Heart left ventricle (tissue), 16 donors: ENCODE data around the gene FTO. TPM values are rescaled to one million over a fixed set of nuclear protein-coding genes. Genes with fewer than 3 reads are reported as not detected.
A peak's percentile ranks its signal among the peaks of the same experiment; 100 is the strongest.

Source experiments
- ATAC-seq, 4 donors: fragments of 200-7000 bp; cut with Tn5 transposase; one replicate each; pipeline ENCODE4 v1.9.1; 2020 to 2022; ENCODE audit warnings: moderate library complexity in 4 of 4, mild to moderate bottlenecking in 3 of 4, moderate number of reproducible peaks in 1 of 4
- DNase-seq, 5 donors: peaks; one replicate each; pipeline ENCODE4 v3.0.0-alpha.2; 2020
- H3K27ac ChIP-seq, 12 donors: fragments of 200-600 bp; sonication (generic) in 4 of 12; one replicate each; pipeline versions ENCODE4 v1.5.0 to v1.8.0; 2016 to 2022; ENCODE audit warnings: mild to moderate bottlenecking in 2 of 12
- H3K27me3 ChIP-seq, 9 donors: fragments of 200-600 bp; sonication (generic) in 2 of 9; one replicate each; pipeline versions ENCODE4 v1.5.1 to v1.8.0; 2016 to 2022; ENCODE audit warnings: mild to moderate bottlenecking in 3 of 9
- H3K36me3 ChIP-seq, 9 donors: fragments of 200-600 bp; sonication (generic) in 2 of 9; one replicate each; pipeline versions ENCODE4 v1.5.0 to v1.8.0; 2018 to 2022; ENCODE audit warnings: mild to moderate bottlenecking in 2 of 9
- H3K4me1 ChIP-seq, 12 donors: fragments of 200-600 bp; sonication (generic) in 4 of 12; one replicate each; pipeline versions ENCODE4 v1.5.0 to v1.8.0; 2016 to 2022; ENCODE audit warnings: mild to moderate bottlenecking in 3 of 12
- H3K4me3 ChIP-seq, 12 donors: fragments of 200-600 bp; sonication (generic) in 4 of 12; one replicate each; pipeline versions ENCODE4 v1.5.0 to v1.8.0; 2017 to 2022; ENCODE audit warnings: mild to moderate bottlenecking in 9 of 12, moderate library complexity in 4 of 12
- H3K9me3 ChIP-seq, 12 donors: fragments of 200-600 bp; sonication (generic) in 4 of 12; one replicate each; pipeline versions ENCODE4 v1.5.0 to v1.8.0; 2016 to 2022; ENCODE audit warnings: mild to moderate bottlenecking in 1 of 12
- CTCF ChIP-seq, 12 donors: fragments of 200-600 bp; sonication (generic) in 4 of 12; IDR thresholded peaks; one replicate each; pipeline versions ENCODE4 v1.5.0 to v1.8.0; 2018 to 2022; ENCODE audit warnings: antibody characterized with exemption in 12 of 12, mild to moderate bottlenecking in 5 of 12
- POLR2A ChIP-seq, 2 donors: fragments of 450-650 bp; IDR thresholded peaks; one replicate each; pipeline ENCODE4 v1.6.1; 2017; ENCODE audit warnings: antibody characterized with exemption in 2 of 2, mild to moderate bottlenecking in 2 of 2, moderate library complexity in 2 of 2
- WGBS, 4 donors: extraction: QIAGEN DNeasy Blood & Tissue Kit in 2 of 4; methylation state at CpG; one replicate each; pipeline versions ENCODE4 v1.1.5 to v1.1.7; 2013 to 2018; 5-methylcytosine and 5-hydroxymethylcytosine counted together
- intact Hi-C, 10 donors: fragments of 100-400 bp; cut with DNase I; formaldehyde crosslinking; loops; one replicate each; pipeline versions ENCODE4 v1.11.1 to v1.14.2; 2022
- polyA plus RNA-seq, 2 donors: library from polyadenylated mRNA; stranded (reverse); fragments of 200-250 nt; gene quantifications; one replicate each; pipeline ENCODE4 v1.2.3, GENCODE V29; 2013
- total RNA-seq, 9 donors: library from RNA; depleted of rRNA in 2 of 9; stranded (reverse); fragments of >200 nt in 2 of 9; fragmentation: NEBNext Ultra II Directional in 3 of 9; extraction: Animal tissue kit (Norgen Biotek cat#: 25700) in 3 of 9; gene quantifications; one replicate each; pipeline versions ENCODE4 v1.1.0 to v1.2.4, GENCODE V29; 2016 to 2023
- donor health status: ischemic (EF 13 %, LVEDD 7.1; RV severe dilation, severe dysfunction).
- donor health status: healthy with polysubstance abuse.
- donor health status: DM: no; HTN: yes; CAD: no.
- donor health status: DM: no; HTN: no; CAD: no.
- donor health status: ischemic (EF 25% LVEDD 6.9; RV normal size, moderate dysfunction).
- donor health status: ischemic (EF 25% LVEDD 5.7; RV mildly dilated, moderate dysfunction).
- donor health status: healthy.
- donor health status: DM: yes; HTN: yes; CAD: no.
- donor health status: ischemic (EF 35%, LVEDD 5.7; RV mildly dilated, moderate dysfunction).
- donor health status: nonischemic (EF 11% LVEDD 7.7; RV severe dilation, severe dysfunction).
- donor health status: DM: yes; HTN: yes; CAD: no.
- donor health status: PGD.
- donor health status: ischemic (EF 29% LVEDD 5.4; RV normal size, mild dysfunction).
- donor health status: nonischemic (EF 23%, LVEDD 6.1; RV moderate dilation, normal function).

Gene FTO
- total and polyA plus RNA-seq, 11 donors = 11.8 to 105 (median 86.8) TPM

- DNase-seq (peak in 2 of 5 donors; percentile 27 to 28), ATAC-seq (peak in 3 of 4 donors; percentile 69 to 81 (median 70))
- intact Hi-C loops = no loop called here
- H3K27me3 ChIP-seq = no peaks in the 10 kb centered on the region
- TF ChIP-seq POLR2A (IDR thresholded peaks at IDR 0.05) (no peak), CTCF (IDR thresholded peaks at IDR 0.05) (no peak)
- H3K4me1 ChIP-seq = peaks cover 0 to 27% (median 4%) of the 10 kb centered on the region in 12 donors
- WGBS, 4 donors = 70 to 78% (median 76%) methylated on average over 6 of the region's 6 CpGs
- H3K27ac ChIP-seq = peak overlapping the region in 6 of 12 donors; percentile 14 to 62 (median 48)
- H3K36me3 ChIP-seq = no peaks in the 10 kb centered on the region
- H3K4me3 ChIP-seq = no peak overlapping the region
- no peaks in the 10 kb centered on the region for H3K9me3 ChIP-seq
Observed at GRCh38 chr16:53995378-53995777, 291.4 kb downstream of the FTO start.

DNA sequence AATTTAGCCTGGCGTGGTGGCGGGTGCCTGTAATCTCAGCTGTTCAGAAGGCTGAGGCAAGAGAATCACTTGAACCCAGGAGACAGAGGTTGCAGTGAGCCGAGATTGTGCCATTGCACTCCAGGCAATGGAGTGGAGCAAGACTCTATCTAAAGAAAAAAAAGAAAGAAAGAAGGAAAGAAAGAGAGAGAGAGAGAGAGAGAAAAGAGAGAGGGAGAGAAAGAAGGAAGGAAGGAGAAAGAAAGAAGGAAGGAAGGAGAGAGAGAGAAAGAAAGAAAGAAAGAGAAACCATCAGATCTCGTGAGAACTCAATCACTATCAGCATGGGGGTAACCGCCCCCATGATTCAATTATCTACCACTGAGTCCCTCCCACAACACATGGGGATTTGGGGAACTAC, 293.0 kb downstream of the FTO start:
- no peak for DNase-seq
- no peaks in the 10 kb centered on the region for H3K9me3 ChIP-seq
- H3K4me1 ChIP-seq = peaks cover 0 to 17% (median under 1%) of the 10 kb centered on the region in 12 donors
- no peak for ATAC-seq
- intact Hi-C loops = no loop called here
- TF ChIP-seq POLR2A (IDR thresholded peaks at IDR 0.05) (no peak), CTCF (IDR thresholded peaks at IDR 0.05) (no peak)
- no peaks in the 10 kb centered on the region for H3K27me3 ChIP-seq
- 95 to 97% (median 95%) methylated on average over 5 of the region's 5 CpGs for WGBS, 4 donors
- H3K27ac ChIP-seq = no peak overlapping the region
- H3K4me3 ChIP-seq = no peak overlapping the region
- H3K36me3 ChIP-seq = no peaks in the 10 kb centered on the region

GRCh38 chr16:53998024-53998810, 294.3 kb downstream of the FTO start:
- Histone ChIP-seq H3K4me1 (peaks cover 0 to 12% (median 0%) of the 10 kb centered on the region in 12 donors), H3K4me3 (no peak overlapping the region), H3K36me3 (no peaks in the 10 kb centered on the region), H3K9me3 (no peaks in the 10 kb centered on the region), H3K27ac (no peak overlapping the region), H3K27me3 (no peaks in the 10 kb centered on the region)
- DNase-seq (no peak), ATAC-seq (no peak)
- WGBS, 4 donors = 97 to 99% (median 99%) methylated on average over 5 of the region's 5 CpGs
- intact Hi-C loops = no loop called here
- TF ChIP-seq POLR2A (IDR thresholded peaks at IDR 0.05) = no peak
- TF ChIP-seq CTCF (IDR thresholded peaks at IDR 0.05) = no peak

DNA sequence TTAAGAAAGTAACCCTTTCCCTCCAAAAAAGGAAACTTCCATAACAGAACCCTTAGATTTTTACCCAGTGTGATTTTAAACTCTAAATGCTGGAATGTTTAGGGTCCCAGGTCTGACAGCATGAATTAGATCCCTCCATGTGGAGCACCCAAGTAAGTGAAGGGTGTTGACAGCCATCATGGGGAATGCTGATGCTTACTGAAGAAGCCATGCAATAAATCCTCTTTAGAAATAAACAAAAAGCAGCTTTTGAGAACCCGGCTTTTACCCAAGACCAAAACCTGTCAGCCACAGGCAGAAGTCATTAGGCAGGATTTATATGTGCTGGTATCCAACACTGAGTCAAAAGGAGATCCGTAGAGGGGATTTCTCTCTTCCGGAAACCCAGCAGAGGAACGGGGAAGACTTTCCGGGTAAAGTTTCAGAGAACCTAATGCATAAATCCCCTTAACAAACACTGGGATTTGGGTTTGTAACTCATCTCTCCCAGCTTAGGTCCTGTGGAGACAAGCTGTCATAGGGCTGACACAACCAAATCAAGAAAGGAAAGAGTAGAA, 295.1 kb downstream of the FTO start:
- Histone ChIP-seq H3K9me3 (no peaks in the 10 kb centered on the region), H3K27me3 (no peaks in the 10 kb centered on the region), H3K27ac (no peak overlapping the region), H3K36me3 (no peaks in the 10 kb centered on the region), H3K4me1 (peaks cover 0 to 12% (median 0%) of the 10 kb centered on the region in 12 donors), H3K4me3 (no peak overlapping the region)
- TF ChIP-seq POLR2A (IDR thresholded peaks at IDR 0.05) (no peak), CTCF (IDR thresholded peaks at IDR 0.05) (no peak)
- intact Hi-C loops = no loop called here
- 91 to 96% (median 95%) methylated on average over 5 of the region's 5 CpGs for WGBS, 4 donors
- no peak for DNase-seq
- ATAC-seq = no peak
